NCI-H774 (cell line): Measurements from ENCODE around the gene BRD7.

Source experiments
- DNase-seq: peaks from one replicate; lab custom pipeline; 2025; lab: John Stamatoyannopoulos, UW

Gene BRD7

GRCh38 chr16:50303041-50303604 lies 65.7 kb downstream of the BRD7 start:
- no peak for DNase-seq

GRCh38 chr16:50302472-50303005 lies 66.2 kb downstream of the BRD7 start:
- no peak for DNase-seq

GRCh38 chr16:50301626-50302471 lies 66.9 kb downstream of the BRD7 start:
- DNase-seq: no peak

- DNase-seq: no peak
Measured at GRCh38 chr16:50300942-50301625, 67.7 kb downstream of the BRD7 start.

- DNase-seq: no peak
Measured at GRCh38 chr16:50299508-50300105, 69.2 kb downstream of the BRD7 start.

- DNase-seq: no peak
Measured at GRCh38 chr16:50298591-50299507, 69.9 kb downstream of the BRD7 start.

- DNase-seq: no peak
Measured at GRCh38 chr16:50298075-50298460, 70.7 kb downstream of the BRD7 start.

- DNase-seq: no peak
Measured at GRCh38 chr16:50297301-50298074, 71.3 kb downstream of the BRD7 start.

GRCh38 chr16:50296807-50297206 lies 72.0 kb downstream of the BRD7 start:
- no peak for DNase-seq

- DNase-seq: no peak
Measured at GRCh38 chr16:50295541-50296132, 73.2 kb downstream of the BRD7 start.

- DNase-seq: no peak
Measured at GRCh38 chr16:50294955-50295354, 73.8 kb downstream of the BRD7 start.

GRCh38 chr16:50293994-50294855 lies 74.6 kb downstream of the BRD7 start:
- DNase-seq: no peak

- DNase-seq: no peak
Measured at GRCh38 chr16:50293041-50293783, 75.6 kb downstream of the BRD7 start.

GRCh38 chr16:50292566-50292948 lies 76.2 kb downstream of the BRD7 start:
- no peak for DNase-seq

- DNase-seq: no peak
Measured at GRCh38 chr16:50291719-50292565, 76.8 kb downstream of the BRD7 start.

GRCh38 chr16:50290856-50291255 lies 77.9 kb downstream of the BRD7 start:
- DNase-seq: no peak

GRCh38 chr16:50289950-50290764 lies 78.6 kb downstream of the BRD7 start:
- DNase-seq: no peak
